HepG2 (cell line): ENCODE data around the gene PSMB3. TPM values are rescaled to one million over a fixed set of nuclear protein-coding genes. Genes with fewer than 3 reads are reported as not detected.

Source experiments
- ATAD3A ChIP-seq: sonication (generic); formaldehyde crosslinking; IDR thresholded peaks from 2 replicates; pipeline ENCODE4 v1.4.0; 2020; ENCODE audit warnings: missing genetic modification reagents
- EEA1 ChIP-seq: sonication (generic); formaldehyde crosslinking; IDR thresholded peaks from 2 replicates; pipeline ENCODE4 v1.5.1; 2020; ENCODE audit warnings: mild to moderate bottlenecking, missing genetic modification reagents, borderline replicate concordance
- HBP1 ChIP-seq: IDR thresholded peaks from 2 replicates; pipeline ENCODE4 v1.6.1; 2016; ENCODE audit warnings: low read depth, control low read depth
- HDAC2 ChIP-seq: sonication (generic); formaldehyde crosslinking; IDR thresholded peaks from 2 replicates; pipeline ENCODE4 v1.4.0; 2020; ENCODE audit warnings: missing genetic modification reagents
- HNRNPH1 ChIP-seq: fragments of 200-400 bp; formaldehyde crosslinking; optimal IDR thresholded peaks from 2 replicates; pipeline ENCODE3; 2017; ENCODE audit warnings: mild to moderate bottlenecking, low read depth, low read length
- HNRNPLL ChIP-seq: fragments of 200-400 bp; formaldehyde crosslinking; IDR thresholded peaks from 2 replicates; pipeline ENCODE4 v1.6.1; 2017; ENCODE audit warnings: mild to moderate bottlenecking, low read depth, low read length; ENCODE audit not compliant: poor library complexity, severe bottlenecking
- KDM3A ChIP-seq: IDR thresholded peaks from 2 replicates; pipeline ENCODE4 v1.6.1; 2018; ENCODE audit warnings: low read depth, missing compliant biosample characterization
- KDM6A ChIP-seq: IDR thresholded peaks from 2 replicates; pipeline ENCODE4 v1.6.1; 2016; ENCODE audit warnings: low read depth
- MTF1 ChIP-seq: sonication (generic); formaldehyde crosslinking; IDR thresholded peaks from 2 replicates; pipeline ENCODE4 v1.5.0; 2020; ENCODE audit warnings: missing genetic modification reagents
- MYC ChIP-seq: sonication (generic); formaldehyde crosslinking; IDR thresholded peaks from 2 replicates; pipeline ENCODE4 v1.9.0; 2021; ENCODE audit warnings: missing genetic modification reagents, borderline replicate concordance
- NCOA5 ChIP-seq: sonication (generic); formaldehyde crosslinking; IDR thresholded peaks from 2 replicates; pipeline ENCODE4 v1.4.0; 2020; ENCODE audit warnings: missing genetic modification reagents
- NFE2 ChIP-seq: sonication (generic); formaldehyde crosslinking; IDR thresholded peaks from 2 replicates; pipeline ENCODE4 v1.4.0; 2020; ENCODE audit warnings: missing genetic modification reagents
- NFE2L2 ChIP-seq: fragments of 150-350 bp; IDR thresholded peaks from 2 replicates; pipeline ENCODE4 v1.6.1; 2014; ENCODE audit warnings: low read length
- PTBP1 ChIP-seq: fragments of 200-400 bp; formaldehyde crosslinking; IDR thresholded peaks from 2 replicates; pipeline ENCODE4 v1.6.1; 2018; ENCODE audit warnings: low read length, low read depth; ENCODE audit not compliant: poor library complexity, severe bottlenecking
- SIN3B ChIP-seq: fragments of 150-350 bp; IDR thresholded peaks from 2 replicates; pipeline ENCODE4 v1.6.1; 2014; ENCODE audit warnings: low read length
- SMARCE1 ChIP-seq: fragments of 450-650 bp; IDR thresholded peaks from 2 replicates; pipeline ENCODE4 v1.6.1; 2017; ENCODE audit warnings: borderline replicate concordance
- SMC3 ChIP-seq: IDR thresholded peaks from 2 replicates; pipeline ENCODE4 v1.6.1; 2011; ENCODE audit warnings: low read length, improper control_type of control experiment
- TCF12 ChIP-seq, 2 experiments: fragments of 450-650 bp in 1 of 2; sonication (generic) in 1 of 2; formaldehyde crosslinking in 1 of 2; IDR thresholded peaks; 2 replicates each; pipeline versions ENCODE4 v1.6.1 to v1.8.0; 2017 to 2022; ENCODE audit warnings: antibody characterized with exemption in 1 of 2, mild to moderate bottlenecking in 1 of 2, missing genetic modification reagents in 1 of 2, moderate library complexity in 1 of 2
- TEAD3 ChIP-seq: optimal IDR thresholded peaks from 2 replicates; pipeline ENCODE3; 2016; ENCODE audit warnings: borderline replicate concordance
- TGIF2 ChIP-seq: IDR thresholded peaks from 2 replicates; pipeline ENCODE4 v1.6.1; 2016; ENCODE audit warnings: control low read depth, missing compliant biosample characterization
- WIZ ChIP-seq: sonication (generic); formaldehyde crosslinking; IDR thresholded peaks from 2 replicates; pipeline ENCODE4 v1.5.1; 2020; ENCODE audit warnings: mild to moderate bottlenecking, missing genetic modification reagents
- ZNF24 ChIP-seq: fragments of 450-650 bp; IDR thresholded peaks from 2 replicates; pipeline ENCODE4 v1.6.1; 2017; ENCODE audit warnings: antibody characterized with exemption, mild to moderate bottlenecking
- ZNF326 ChIP-seq: sonication (generic); formaldehyde crosslinking; IDR thresholded peaks from 2 replicates; pipeline ENCODE4 v1.4.0; 2020; ENCODE audit warnings: missing genetic modification reagents, borderline replicate concordance
- ZNF883 ChIP-seq: sonication (generic); formaldehyde crosslinking; IDR thresholded peaks from 2 replicates; pipeline ENCODE4 v1.5.1; 2020; ENCODE audit warnings: mild to moderate bottlenecking, missing genetic modification reagents; ENCODE audit errors: not compliant biosample characterization
- ZSCAN9 ChIP-seq: IDR thresholded peaks from 2 replicates; pipeline ENCODE4 v1.6.1; 2016; ENCODE audit warnings: borderline replicate concordance
- polyA plus RNA-seq, 8 experiments: library from polyadenylated mRNA; depleted of rRNA in 3 of 8; stranded (reverse) in 7 of 8; unstranded in 1 of 8; fragments of >200 nt; fragmentation: Illumina TruSeq in 4 of 8; extraction: Trizol in 4 of 8; gene quantifications; 2 replicates each; pipeline versions ENCODE4 v1.2.1 to v1.2.3, GENCODE V29; 2011 to 2016; ENCODE audit warnings: low read depth in 4 of 8, missing spikeins in 1 of 8, mixed read lengths in 1 of 8; ENCODE audit not compliant: insufficient read depth in 1 of 8
- total RNA-seq, 5 experiments: library from RNA; depleted of rRNA; stranded (reverse); fragments of >200 nt; fragmentation: Illumina TruSeq; extraction: Trizol; gene quantifications; 2 replicates each; pipeline ENCODE4 v1.2.3, GENCODE V29; 2016; ENCODE audit warnings: low read depth in 1 of 5
- TF ChIP-seq, protein P1 (sequence below): sonication (generic); formaldehyde crosslinking; IDR thresholded peaks from 2 replicates; pipeline ENCODE4 v1.5.0; 2020; ENCODE audit warnings: mild to moderate bottlenecking, missing genetic modification reagents, borderline replicate concordance
- TF ChIP-seq, protein P2 (sequence below): sonication (generic); formaldehyde crosslinking; IDR thresholded peaks from 2 replicates; pipeline ENCODE4 v1.5.0; 2020; ENCODE audit warnings: mild to moderate bottlenecking, missing genetic modification reagents

PSMB3 gene
- total and polyA plus RNA-seq, 2 of the 13 experiments (the other 11 are each of a cell fraction or from before 2014, with no cell fraction given) = 366 to 517 TPM

DNA sequence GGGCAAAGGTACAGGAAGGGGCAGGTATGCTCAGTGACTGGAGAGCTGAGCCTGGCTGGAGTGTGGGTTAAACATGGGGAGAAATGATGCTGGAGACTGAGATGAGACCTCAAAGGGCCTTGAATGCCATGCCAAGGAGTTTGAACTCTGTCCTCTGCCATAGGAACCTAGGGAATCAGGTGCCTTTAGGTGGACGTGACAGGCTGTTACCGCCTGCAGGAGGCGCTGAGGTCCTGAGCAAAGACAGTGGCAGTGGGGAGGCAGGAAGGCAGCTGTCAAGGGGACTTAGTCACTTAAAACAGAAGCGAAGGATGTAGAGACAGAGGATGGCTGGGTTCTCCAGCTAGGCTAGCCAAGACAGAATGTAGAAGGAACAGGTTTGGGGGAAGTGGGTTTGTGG is 9.1 kb downstream of the PSMB3 start (continued):
- TF ChIP-seq ZNF883 (CRISPR knock-in tag) (no peak), KDM3A (no peak), MYC (CRISPR knock-in tag) (no peak), WIZ (no peak), SMARCE1 (no peak), MTF1 (no peak), HNRNPH1 (no peak), ZNF24 (no peak), PTBP1 (no peak), TCF12 (IDR thresholded peaks at IDR 0.05) (no peak), TCF12 (CRISPR knock-in tag; IDR thresholded peaks at IDR 0.05) (no peak), EEA1 (CRISPR knock-in tag) (no peak), ATAD3A (no peak), NCOA5 (no peak), NFE2 (CRISPR knock-in tag) (no peak), NFE2L2 (no peak), HDAC2 (no peak), SIN3B (no peak), TGIF2 (CRISPR knock-in tag) (peak; percentile 33; the same call in 1 of the 2 replicates), SMC3 (peak; percentile 23; the same call in 1 of the 2 replicates), HNRNPLL (no peak), ZNF326 (CRISPR knock-in tag) (no peak), TEAD3 (CRISPR knock-in tag) (peak; percentile 14), ZSCAN9 (CRISPR knock-in tag) (no peak), HBP1 (CRISPR knock-in tag) (no peak), KDM6A (CRISPR knock-in tag) (no peak)
- TF ChIP-seq, protein P1, sequence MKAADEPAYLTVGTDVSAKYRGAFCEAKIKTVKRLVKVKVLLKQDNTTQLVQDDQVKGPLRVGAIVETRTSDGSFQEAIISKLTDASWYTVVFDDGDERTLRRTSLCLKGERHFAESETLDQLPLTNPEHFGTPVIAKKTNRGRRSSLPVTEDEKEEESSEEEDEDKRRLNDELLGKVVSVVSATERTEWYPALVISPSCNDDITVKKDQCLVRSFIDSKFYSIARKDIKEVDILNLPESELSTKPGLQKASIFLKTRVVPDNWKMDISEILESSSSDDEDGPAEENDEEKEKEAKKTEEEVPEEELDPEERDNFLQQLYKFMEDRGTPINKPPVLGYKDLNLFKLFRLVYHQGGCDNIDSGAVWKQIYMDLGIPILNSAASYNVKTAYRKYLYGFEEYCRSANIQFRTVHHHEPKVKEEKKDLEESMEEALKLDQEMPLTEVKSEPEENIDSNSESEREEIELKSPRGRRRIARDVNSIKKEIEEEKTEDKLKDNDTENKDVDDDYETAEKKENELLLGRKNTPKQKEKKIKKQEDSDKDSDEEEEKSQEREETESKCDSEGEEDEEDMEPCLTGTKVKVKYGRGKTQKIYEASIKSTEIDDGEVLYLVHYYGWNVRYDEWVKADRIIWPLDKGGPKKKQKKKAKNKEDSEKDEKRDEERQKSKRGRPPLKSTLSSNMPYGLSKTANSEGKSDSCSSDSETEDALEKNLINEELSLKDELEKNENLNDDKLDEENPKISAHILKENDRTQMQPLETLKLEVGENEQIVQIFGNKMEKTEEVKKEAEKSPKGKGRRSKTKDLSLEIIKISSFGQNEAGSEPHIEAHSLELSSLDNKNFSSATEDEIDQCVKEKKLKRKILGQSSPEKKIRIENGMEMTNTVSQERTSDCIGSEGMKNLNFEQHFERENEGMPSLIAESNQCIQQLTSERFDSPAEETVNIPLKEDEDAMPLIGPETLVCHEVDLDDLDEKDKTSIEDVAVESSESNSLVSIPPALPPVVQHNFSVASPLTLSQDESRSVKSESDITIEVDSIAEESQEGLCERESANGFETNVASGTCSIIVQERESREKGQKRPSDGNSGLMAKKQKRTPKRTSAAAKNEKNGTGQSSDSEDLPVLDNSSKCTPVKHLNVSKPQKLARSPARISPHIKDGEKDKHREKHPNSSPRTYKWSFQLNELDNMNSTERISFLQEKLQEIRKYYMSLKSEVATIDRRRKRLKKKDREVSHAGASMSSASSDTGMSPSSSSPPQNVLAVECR (CRISPR knock-in tag) = no peak
- TF ChIP-seq, protein P2, sequence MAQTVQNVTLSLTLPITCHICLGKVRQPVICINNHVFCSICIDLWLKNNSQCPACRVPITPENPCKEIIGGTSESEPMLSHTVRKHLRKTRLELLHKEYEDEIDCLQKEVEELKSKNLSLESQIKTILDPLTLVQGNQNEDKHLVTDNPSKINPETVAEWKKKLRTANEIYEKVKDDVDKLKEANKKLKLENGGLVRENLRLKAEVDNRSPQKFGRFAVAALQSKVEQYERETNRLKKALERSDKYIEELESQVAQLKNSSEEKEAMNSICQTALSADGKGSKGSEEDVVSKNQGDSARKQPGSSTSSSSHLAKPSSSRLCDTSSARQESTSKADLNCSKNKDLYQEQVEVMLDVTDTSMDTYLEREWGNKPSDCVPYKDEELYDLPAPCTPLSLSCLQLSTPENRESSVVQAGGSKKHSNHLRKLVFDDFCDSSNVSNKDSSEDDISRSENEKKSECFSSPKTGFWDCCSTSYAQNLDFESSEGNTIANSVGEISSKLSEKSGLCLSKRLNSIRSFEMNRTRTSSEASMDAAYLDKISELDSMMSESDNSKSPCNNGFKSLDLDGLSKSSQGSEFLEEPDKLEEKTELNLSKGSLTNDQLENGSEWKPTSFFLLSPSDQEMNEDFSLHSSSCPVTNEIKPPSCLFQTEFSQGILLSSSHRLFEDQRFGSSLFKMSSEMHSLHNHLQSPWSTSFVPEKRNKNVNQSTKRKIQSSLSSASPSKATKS (CRISPR knock-in tag) = no peak
